Activated T-cell treated with anti-CD3 and anti-CD28 coated beads, Interleukin-2, amount 50 U/mL, for 1 hour (primary cell): ENCODE data around the gene GPR35.
"Not testable (repeated sequence)": the region's sequence is repeated elsewhere in the genome, so short reads cannot be mapped to it uniquely, and the experiment has no call there.

Experiments used
- DNase-seq: peaks from one replicate; pipeline ENCODE4 v3.0.0-alpha.2; 2020

GPR35 gene

GRCh38 chr2:240640939-240641338 is 15.7 kb downstream of the GPR35 start:
- DNase-seq, result peak; percentile 23

- no peak for DNase-seq
Observed at GRCh38 chr2:240642061-240642805, 17.0 kb downstream of the GPR35 start.

GRCh38 chr2:240642806-240643092 is 17.5 kb downstream of the GPR35 start:
- no peak for DNase-seq

GRCh38 chr2:240643093-240643810 is 18.0 kb downstream of the GPR35 start:
- DNase-seq, result no peak

GRCh38 chr2:240643811-240644150 is 18.5 kb downstream of the GPR35 start:
- no peak for DNase-seq

GRCh38 chr2:240644171-240644651 is 18.9 kb downstream of the GPR35 start:
- no peak for DNase-seq

GRCh38 chr2:240644859-240645301 is 19.6 kb downstream of the GPR35 start:
- no peak for DNase-seq

GRCh38 chr2:240645346-240645745 is 20.1 kb downstream of the GPR35 start:
- DNase-seq, result no peak

GRCh38 chr2:240645801-240646175 is 20.5 kb downstream of the GPR35 start:
- no peak for DNase-seq

- DNase-seq, result peak; percentile 47
Observed at GRCh38 chr2:240646176-240646899, 21.1 kb downstream of the GPR35 start.

GRCh38 chr2:240646900-240647502 is 21.7 kb downstream of the GPR35 start:
- DNase-seq, result no peak

- DNase-seq, result no peak
Observed at GRCh38 chr2:240647503-240648154, 22.3 kb downstream of the GPR35 start.

- DNase-seq, result no peak
Observed at GRCh38 chr2:240648155-240648649, 22.9 kb downstream of the GPR35 start.

- DNase-seq, result no peak
Observed at GRCh38 chr2:240648650-240649275, 23.5 kb downstream of the GPR35 start.

- no peak for DNase-seq
Observed at GRCh38 chr2:240649331-240649730, 24.1 kb downstream of the GPR35 start.

GRCh38 chr2:240650254-240650965 is 25.1 kb downstream of the GPR35 start:
- DNase-seq, result no peak

- DNase-seq, result no peak
Observed at GRCh38 chr2:240651185-240651584, 25.9 kb downstream of the GPR35 start.

GRCh38 chr2:240655931-240656886 is 30.9 kb downstream of the GPR35 start:
- DNase-seq, result no peak

- not testable (repeated sequence) for DNase-seq
Observed at GRCh38 chr2:240659883-240660282, 34.6 kb downstream of the GPR35 start.

GRCh38 chr2:240662681-240663080 is 37.4 kb downstream of the GPR35 start:
- no peak for DNase-seq
